T-helper 17 cell (primary cell): ENCODE measurements around the gene GABBR2. TPM values are rescaled to one million over a fixed set of nuclear protein-coding genes. Genes with fewer than 3 reads are reported as not detected.

Experiments
- ATAC-seq: fragments of 150-1000 bp; cut with Tn5 transposase; 2 replicates; pipeline ENCODE4 v1.10.0; 2021; ENCODE audit warnings: mild to moderate bottlenecking, moderate library complexity
- DNase-seq, 3 donors: peaks; one replicate each; pipeline versions ENCODE4 v3.0.0 to v3.0.0-alpha.2; 2020 to 2021
- H3K9me3 ChIP-seq: one replicate; pipeline ENCODE4 v1.7.0; 2013; ENCODE audit warnings: low read length, mild to moderate bottlenecking; ENCODE audit not compliant: control insufficient read depth, poor library complexity, severe bottlenecking
- H3K27ac Mint-ChIP-seq: one replicate; pipeline ENCODE4 v1.8.0; 2022; ENCODE audit warnings: mild to moderate bottlenecking, moderate library complexity, mixed read lengths
- H3K27me3 Mint-ChIP-seq: one replicate; pipeline ENCODE4 v1.8.0; 2022; ENCODE audit warnings: mixed read lengths
- H3K36me3 Mint-ChIP-seq: one replicate; pipeline ENCODE4 v1.8.0; 2022; ENCODE audit warnings: low read depth, mixed read lengths
- H3K4me1 Mint-ChIP-seq: one replicate; pipeline ENCODE4 v1.8.0; 2022; ENCODE audit warnings: mild to moderate bottlenecking, mixed read lengths
- H3K4me3 Mint-ChIP-seq: one replicate; pipeline ENCODE4 v1.8.0; 2022; ENCODE audit warnings: mild to moderate bottlenecking, moderate library complexity, mixed read lengths
- total RNA-seq, 4 donors: library from RNA in 2 of 4; stranded (reverse) in 2 of 4; gene quantifications; one replicate each; pipeline ENCODE4 v1.2.3 and lab custom pipeline; 2022 to 2026

Gene GABBR2
- total RNA-seq, 2 donors from 2014 or later = not detected

GRCh38 chr9:98455256-98456155 lies 253.2 kb downstream of the GABBR2 start:
- no peaks in the 10 kb centered on the region for H3K36me3 Mint-ChIP-seq
- no peak overlapping the region for H3K4me3 Mint-ChIP-seq
- no peak for DNase-seq
- H3K27ac Mint-ChIP-seq = no peak overlapping the region
- no peak for ATAC-seq
- H3K4me1 Mint-ChIP-seq = no peaks in the 10 kb centered on the region
- no peaks in the 10 kb centered on the region for H3K9me3 ChIP-seq
- peaks cover 45% of the 10 kb centered on the region for H3K27me3 Mint-ChIP-seq

GRCh38 chr9:98453589-98454311 lies 255.0 kb downstream of the GABBR2 start:
- H3K36me3 Mint-ChIP-seq = no peaks in the 10 kb centered on the region
- DNase-seq (no peak), ATAC-seq (no peak)
- peaks cover 55% of the 10 kb centered on the region for H3K27me3 Mint-ChIP-seq
- H3K27ac Mint-ChIP-seq = no peak overlapping the region
- no peaks in the 10 kb centered on the region for H3K9me3 ChIP-seq
- H3K4me1 Mint-ChIP-seq = no peaks in the 10 kb centered on the region
- H3K4me3 Mint-ChIP-seq = no peak overlapping the region

GRCh38 chr9:98451576-98451975 lies 257.2 kb downstream of the GABBR2 start:
- H3K4me1 Mint-ChIP-seq = no peaks in the 10 kb centered on the region
- no peak overlapping the region for H3K27ac Mint-ChIP-seq
- no peaks in the 10 kb centered on the region for H3K36me3 Mint-ChIP-seq
- ATAC-seq (no peak), DNase-seq (no peak)
- H3K4me3 Mint-ChIP-seq = no peak overlapping the region
- no peaks in the 10 kb centered on the region for H3K9me3 ChIP-seq
- peaks cover 51% of the 10 kb centered on the region for H3K27me3 Mint-ChIP-seq

- H3K36me3 Mint-ChIP-seq = no peaks in the 10 kb centered on the region
- no peaks in the 10 kb centered on the region for H3K9me3 ChIP-seq
- peaks cover 52% of the 10 kb centered on the region for H3K27me3 Mint-ChIP-seq
- ATAC-seq = no peak
- H3K4me1 Mint-ChIP-seq = peaks cover 3% of the 10 kb centered on the region
- H3K4me3 Mint-ChIP-seq = no peak overlapping the region
- DNase-seq = no peak
- no peak overlapping the region for H3K27ac Mint-ChIP-seq
Observed at GRCh38 chr9:98450496-98450895, 258.2 kb downstream of the GABBR2 start.

- no peaks in the 10 kb centered on the region for H3K36me3 Mint-ChIP-seq
- no peak for ATAC-seq
Observed at GRCh38 chr9:98449871-98450270, 258.9 kb downstream of the GABBR2 start.

GRCh38 chr9:98445576-98445975 lies 263.2 kb downstream of the GABBR2 start:
- peaks cover 7% of the 10 kb centered on the region for H3K4me1 Mint-ChIP-seq

More at GRCh38 chr9:98449871-98450270, 258.9 kb downstream of the GABBR2 start:
- Mint-ChIP-seq H3K4me1 (peaks cover 7% of the 10 kb centered on the region), H3K27ac (no peak overlapping the region), H3K27me3 (peaks cover 59% of the 10 kb centered on the region), H3K4me3 (no peak overlapping the region)
- no peak for DNase-seq
- no peaks in the 10 kb centered on the region for H3K9me3 ChIP-seq

GRCh38 chr9:98444601-98445000 lies 264.1 kb downstream of the GABBR2 start:
- no peaks in the 10 kb centered on the region for H3K9me3 ChIP-seq
- Mint-ChIP-seq H3K27ac (no peak overlapping the region), H3K36me3 (no peaks in the 10 kb centered on the region), H3K4me1 (peaks cover 7% of the 10 kb centered on the region), H3K27me3 (peaks cover 44% of the 10 kb centered on the region), H3K4me3 (no peak overlapping the region)
- DNase-seq (no peak), ATAC-seq (no peak)

More at GRCh38 chr9:98445576-98445975, 263.2 kb downstream of the GABBR2 start:
- H3K27me3 Mint-ChIP-seq = peaks cover 51% of the 10 kb centered on the region
- H3K9me3 ChIP-seq = no peaks in the 10 kb centered on the region
- ATAC-seq (no peak), DNase-seq (no peak)
- no peaks in the 10 kb centered on the region for H3K36me3 Mint-ChIP-seq
- no peak overlapping the region for H3K27ac Mint-ChIP-seq
- H3K4me3 Mint-ChIP-seq = no peak overlapping the region

GRCh38 chr9:98442541-98442940 lies 266.2 kb downstream of the GABBR2 start:
- ATAC-seq (no peak), DNase-seq (no peak)
- no peaks in the 10 kb centered on the region for H3K9me3 ChIP-seq
- no peaks in the 10 kb centered on the region for H3K36me3 Mint-ChIP-seq
- no peak overlapping the region for H3K27ac Mint-ChIP-seq
- peaks cover 37% of the 10 kb centered on the region for H3K27me3 Mint-ChIP-seq
- H3K4me1 Mint-ChIP-seq = peaks cover 7% of the 10 kb centered on the region
- H3K4me3 Mint-ChIP-seq = no peak overlapping the region

DNA sequence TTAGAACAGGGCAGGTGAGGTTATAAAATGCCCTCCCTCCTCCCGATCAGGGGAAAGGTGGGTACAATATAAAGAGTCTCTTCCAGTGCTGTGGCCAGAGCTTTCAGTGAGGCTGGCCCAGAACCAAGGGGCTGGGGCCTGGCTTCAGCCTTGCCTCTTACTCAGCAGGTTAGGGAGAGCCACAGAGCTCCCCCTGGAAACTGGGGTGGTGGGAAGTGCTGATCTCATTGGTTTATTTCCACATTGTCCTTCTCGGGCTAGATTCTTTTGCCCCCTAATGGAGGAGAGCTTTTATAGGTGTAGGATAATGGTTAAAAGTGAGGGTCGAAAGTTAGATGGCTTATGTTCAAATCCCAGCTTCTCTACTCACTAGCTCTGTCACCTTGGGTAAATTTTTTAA lies 266.6 kb downstream of the GABBR2 start:
- ATAC-seq = no peak
- no peak for DNase-seq
- peaks cover 7% of the 10 kb centered on the region for H3K4me1 Mint-ChIP-seq
- no peak overlapping the region for H3K27ac Mint-ChIP-seq
- no peak overlapping the region for H3K4me3 Mint-ChIP-seq
- H3K27me3 Mint-ChIP-seq = peaks cover 37% of the 10 kb centered on the region
- no peaks in the 10 kb centered on the region for H3K9me3 ChIP-seq
- H3K36me3 Mint-ChIP-seq = no peaks in the 10 kb centered on the region

DNA sequence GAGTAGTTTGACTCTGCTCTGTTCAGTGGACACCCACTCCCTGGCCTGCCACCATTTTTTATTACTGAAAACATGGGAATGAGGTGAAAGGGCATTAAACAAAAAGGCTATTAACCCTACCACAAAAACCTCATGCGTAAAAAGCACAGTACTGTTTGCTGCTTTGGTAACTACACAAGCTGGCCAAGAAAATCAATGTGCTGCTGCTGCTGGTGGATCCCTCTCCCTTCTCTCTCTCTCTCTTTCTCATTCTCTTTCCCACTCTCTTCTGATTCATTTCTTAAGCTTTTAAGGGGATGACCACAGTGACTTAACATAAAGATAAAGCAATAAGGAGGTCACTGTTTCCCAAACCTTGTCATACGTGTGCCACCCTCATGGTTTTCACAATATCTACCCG lies 270.1 kb downstream of the GABBR2 start:
- Mint-ChIP-seq H3K36me3 (no peaks in the 10 kb centered on the region), H3K4me1 (no peaks in the 10 kb centered on the region), H3K27me3 (peaks cover 12% of the 10 kb centered on the region), H3K27ac (no peak overlapping the region), H3K4me3 (no peak overlapping the region)
- no peaks in the 10 kb centered on the region for H3K9me3 ChIP-seq
- ATAC-seq (no peak), DNase-seq (no peak)

DNA sequence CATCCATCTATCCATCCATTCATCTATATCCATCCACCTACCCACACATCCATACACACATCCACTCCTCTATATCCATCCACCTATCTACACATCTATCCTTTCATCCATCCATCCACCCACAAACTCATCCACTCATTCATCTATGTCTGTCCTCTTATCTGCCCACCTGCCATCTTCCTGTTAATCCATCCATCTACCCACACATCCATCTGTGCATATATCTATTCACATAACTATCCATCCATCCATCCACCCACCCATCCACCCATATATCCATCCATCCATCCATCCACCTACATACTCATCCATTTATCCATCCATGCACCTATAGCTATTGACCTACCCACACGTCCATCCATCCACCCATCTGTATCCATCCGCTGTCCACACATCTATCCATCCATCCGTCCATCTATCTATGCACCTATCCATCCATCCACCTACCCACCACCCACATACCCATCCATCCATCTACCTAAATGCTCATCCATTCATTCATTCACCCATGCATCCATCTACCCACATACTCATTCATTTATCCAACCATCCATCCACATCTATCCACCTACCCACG lies 271.2 kb downstream of the GABBR2 start:
- Mint-ChIP-seq H3K4me3 (no peak overlapping the region), H3K36me3 (no peaks in the 10 kb centered on the region), H3K27ac (no peak overlapping the region), H3K27me3 (peaks cover 1% of the 10 kb centered on the region), H3K4me1 (no peaks in the 10 kb centered on the region)
- ATAC-seq (no peak), DNase-seq (no peak)
- H3K9me3 ChIP-seq = no peaks in the 10 kb centered on the region

DNA sequence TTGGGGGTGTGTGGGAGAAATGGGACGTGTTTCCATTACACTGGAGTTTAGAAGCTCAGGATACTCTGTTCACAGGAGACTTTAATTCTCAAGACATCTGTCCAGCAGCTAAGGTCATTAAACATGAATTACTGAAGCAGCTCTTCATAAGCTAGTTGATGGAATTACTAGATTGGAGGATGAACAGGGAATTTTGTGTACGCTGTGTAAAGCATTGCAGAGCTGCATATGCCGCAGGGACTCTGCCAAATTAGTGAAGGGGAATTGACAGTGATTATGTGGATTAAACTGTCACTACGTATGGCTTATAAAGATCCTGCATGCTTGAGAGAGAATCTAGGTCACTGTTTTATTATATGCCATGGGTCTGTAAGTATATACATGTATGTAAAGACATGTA lies 275.8 kb downstream of the GABBR2 start:
- no peak for ATAC-seq
- no peak overlapping the region for H3K4me3 Mint-ChIP-seq
- no peaks in the 10 kb centered on the region for H3K9me3 ChIP-seq
- no peak for DNase-seq
- no peaks in the 10 kb centered on the region for H3K4me1 Mint-ChIP-seq
- H3K27ac Mint-ChIP-seq = no peak overlapping the region
- H3K36me3 Mint-ChIP-seq = no peaks in the 10 kb centered on the region
- H3K27me3 Mint-ChIP-seq = no peaks in the 10 kb centered on the region

- Mint-ChIP-seq H3K4me1 (no peaks in the 10 kb centered on the region), H3K27ac (no peak overlapping the region), H3K36me3 (no peaks in the 10 kb centered on the region), H3K27me3 (no peaks in the 10 kb centered on the region), H3K4me3 (no peak overlapping the region)
- no peak for DNase-seq
- H3K9me3 ChIP-seq = no peaks in the 10 kb centered on the region
- no peak for ATAC-seq
Observed at GRCh38 chr9:98432134-98432533, 276.6 kb downstream of the GABBR2 start.
